Limb (tissue), 2 donors: ENCODE data around the gene DPP10.

ENCODE experiments used
- DNase-seq, 2 donors: peaks; one replicate each; pipeline ENCODE4 v3.0.0-alpha.2; 2016; ENCODE audit errors: extremely low spot score in 2 of 2

Gene DPP10

GRCh38 chr2:115549611-115550130 lies 1107.2 kb downstream of the DPP10 start:
- no peak for DNase-seq

GRCh38 chr2:115552726-115553125 lies 1110.3 kb downstream of the DPP10 start:
- DNase-seq = no peak

GRCh38 chr2:115554153-115554552 lies 1111.7 kb downstream of the DPP10 start:
- DNase-seq = no peak

- no peak for DNase-seq
These were observed 1116.3 kb downstream of the DPP10 start for GRCh38 chr2:115558725-115559124.

- no peak for DNase-seq
These were observed 1118.2 kb downstream of the DPP10 start for GRCh38 chr2:115560666-115561065.

- no peak for DNase-seq
These were observed 1126.2 kb downstream of the DPP10 start for GRCh38 chr2:115568643-115569042.

GRCh38 chr2:115569547-115569946 lies 1127.1 kb downstream of the DPP10 start:
- DNase-seq = no peak

- DNase-seq = no peak
These were observed 1130.3 kb downstream of the DPP10 start for GRCh38 chr2:115572746-115573145.

GRCh38 chr2:115573756-115574155 lies 1131.3 kb downstream of the DPP10 start:
- DNase-seq = no peak

GRCh38 chr2:115574667-115575066 lies 1132.2 kb downstream of the DPP10 start:
- no peak for DNase-seq

- no peak for DNase-seq
These were observed 1138.3 kb downstream of the DPP10 start for GRCh38 chr2:115580784-115581183.

GRCh38 chr2:115584507-115584906 lies 1142.1 kb downstream of the DPP10 start:
- DNase-seq = no peak

GRCh38 chr2:115596659-115597375 lies 1154.4 kb downstream of the DPP10 start:
- no peak for DNase-seq

GRCh38 chr2:115603285-115603684 lies 1160.8 kb downstream of the DPP10 start:
- DNase-seq = no peak

GRCh38 chr2:115606350-115606749 lies 1163.9 kb downstream of the DPP10 start:
- no peak for DNase-seq

GRCh38 chr2:115609978-115610377 lies 1167.5 kb downstream of the DPP10 start:
- DNase-seq = no peak

- DNase-seq = no peak
These were observed 1168.4 kb downstream of the DPP10 start for GRCh38 chr2:115610888-115611287.

GRCh38 chr2:115624332-115624731 lies 1181.9 kb downstream of the DPP10 start:
- DNase-seq = no peak

- no peak for DNase-seq
These were observed 1192.1 kb downstream of the DPP10 start for GRCh38 chr2:115634578-115634977.

- no peak for DNase-seq
These were observed 1193.0 kb downstream of the DPP10 start for GRCh38 chr2:115635430-115635829.

- DNase-seq = no peak
These were observed 1207.3 kb downstream of the DPP10 start for GRCh38 chr2:115649731-115650130.

- DNase-seq = no peak
These were observed 1208.4 kb downstream of the DPP10 start for GRCh38 chr2:115650827-115651226.

- no peak for DNase-seq
These were observed 1210.2 kb downstream of the DPP10 start for GRCh38 chr2:115652652-115653051.
